ENCODE data around the gene ZNF277. TPM values are rescaled to one million over a fixed set of nuclear protein-coding genes. Genes with fewer than 3 reads are reported as not detected.

ZNF277 gene
- polyA plus RNA-seq, 2 of the 4 experiments (the other 2 are of a cell fraction), result 23.4 to 31.9 TPM

DNA sequence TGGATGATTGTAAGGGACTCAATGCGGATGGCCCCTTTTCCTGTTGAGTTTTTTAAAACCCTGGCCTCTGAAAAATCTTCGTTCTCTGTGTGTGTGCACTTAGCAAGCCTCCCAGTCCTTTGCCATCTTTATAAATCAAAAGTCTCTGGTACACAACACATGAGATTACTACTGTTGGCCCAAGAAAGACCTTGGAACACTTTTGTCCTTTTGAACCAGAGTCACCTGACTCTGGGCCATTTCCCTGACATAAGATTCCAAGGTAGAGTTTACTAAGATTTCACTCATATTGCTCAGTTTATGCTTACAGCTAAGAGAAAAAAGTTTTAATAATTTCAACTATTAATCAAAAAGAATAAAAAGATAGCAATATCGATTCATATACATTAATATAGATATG, 179.0 kb downstream of the ZNF277 start:
- Histone ChIP-seq H3K27ac (no peak overlapping the region), H3K9me3 (no peaks in the 10 kb centered on the region), H3K4me1 (no peaks in the 10 kb centered on the region), H3K4me3 (no peak overlapping the region), H3K4me2 (no peak overlapping the region)
- no peak for TF ChIP-seq ZFP36 (IDR thresholded peaks at IDR 0.05; ENCODE audit: borderline replicate concordance, partially characterized antibody)
- no peak for TF ChIP-seq CEBPB (IDR thresholded peaks at IDR 0.05)
- TF ChIP-seq, protein P1, sequence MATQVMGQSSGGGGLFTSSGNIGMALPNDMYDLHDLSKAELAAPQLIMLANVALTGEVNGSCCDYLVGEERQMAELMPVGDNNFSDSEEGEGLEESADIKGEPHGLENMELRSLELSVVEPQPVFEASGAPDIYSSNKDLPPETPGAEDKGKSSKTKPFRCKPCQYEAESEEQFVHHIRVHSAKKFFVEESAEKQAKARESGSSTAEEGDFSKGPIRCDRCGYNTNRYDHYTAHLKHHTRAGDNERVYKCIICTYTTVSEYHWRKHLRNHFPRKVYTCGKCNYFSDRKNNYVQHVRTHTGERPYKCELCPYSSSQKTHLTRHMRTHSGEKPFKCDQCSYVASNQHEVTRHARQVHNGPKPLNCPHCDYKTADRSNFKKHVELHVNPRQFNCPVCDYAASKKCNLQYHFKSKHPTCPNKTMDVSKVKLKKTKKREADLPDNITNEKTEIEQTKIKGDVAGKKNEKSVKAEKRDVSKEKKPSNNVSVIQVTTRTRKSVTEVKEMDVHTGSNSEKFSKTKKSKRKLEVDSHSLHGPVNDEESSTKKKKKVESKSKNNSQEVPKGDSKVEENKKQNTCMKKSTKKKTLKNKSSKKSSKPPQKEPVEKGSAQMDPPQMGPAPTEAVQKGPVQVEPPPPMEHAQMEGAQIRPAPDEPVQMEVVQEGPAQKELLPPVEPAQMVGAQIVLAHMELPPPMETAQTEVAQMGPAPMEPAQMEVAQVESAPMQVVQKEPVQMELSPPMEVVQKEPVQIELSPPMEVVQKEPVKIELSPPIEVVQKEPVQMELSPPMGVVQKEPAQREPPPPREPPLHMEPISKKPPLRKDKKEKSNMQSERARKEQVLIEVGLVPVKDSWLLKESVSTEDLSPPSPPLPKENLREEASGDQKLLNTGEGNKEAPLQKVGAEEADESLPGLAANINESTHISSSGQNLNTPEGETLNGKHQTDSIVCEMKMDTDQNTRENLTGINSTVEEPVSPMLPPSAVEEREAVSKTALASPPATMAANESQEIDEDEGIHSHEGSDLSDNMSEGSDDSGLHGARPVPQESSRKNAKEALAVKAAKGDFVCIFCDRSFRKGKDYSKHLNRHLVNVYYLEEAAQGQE (IDR thresholded peaks at IDR 0.05), result no peak
- TF ChIP-seq, protein P2, sequence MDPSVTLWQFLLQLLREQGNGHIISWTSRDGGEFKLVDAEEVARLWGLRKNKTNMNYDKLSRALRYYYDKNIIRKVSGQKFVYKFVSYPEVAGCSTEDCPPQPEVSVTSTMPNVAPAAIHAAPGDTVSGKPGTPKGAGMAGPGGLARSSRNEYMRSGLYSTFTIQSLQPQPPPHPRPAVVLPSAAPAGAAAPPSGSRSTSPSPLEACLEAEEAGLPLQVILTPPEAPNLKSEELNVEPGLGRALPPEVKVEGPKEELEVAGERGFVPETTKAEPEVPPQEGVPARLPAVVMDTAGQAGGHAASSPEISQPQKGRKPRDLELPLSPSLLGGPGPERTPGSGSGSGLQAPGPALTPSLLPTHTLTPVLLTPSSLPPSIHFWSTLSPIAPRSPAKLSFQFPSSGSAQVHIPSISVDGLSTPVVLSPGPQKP (IDR thresholded peaks at IDR 0.05; ENCODE audit: low read depth, low read length), result no peak
- TF ChIP-seq, protein P3, sequence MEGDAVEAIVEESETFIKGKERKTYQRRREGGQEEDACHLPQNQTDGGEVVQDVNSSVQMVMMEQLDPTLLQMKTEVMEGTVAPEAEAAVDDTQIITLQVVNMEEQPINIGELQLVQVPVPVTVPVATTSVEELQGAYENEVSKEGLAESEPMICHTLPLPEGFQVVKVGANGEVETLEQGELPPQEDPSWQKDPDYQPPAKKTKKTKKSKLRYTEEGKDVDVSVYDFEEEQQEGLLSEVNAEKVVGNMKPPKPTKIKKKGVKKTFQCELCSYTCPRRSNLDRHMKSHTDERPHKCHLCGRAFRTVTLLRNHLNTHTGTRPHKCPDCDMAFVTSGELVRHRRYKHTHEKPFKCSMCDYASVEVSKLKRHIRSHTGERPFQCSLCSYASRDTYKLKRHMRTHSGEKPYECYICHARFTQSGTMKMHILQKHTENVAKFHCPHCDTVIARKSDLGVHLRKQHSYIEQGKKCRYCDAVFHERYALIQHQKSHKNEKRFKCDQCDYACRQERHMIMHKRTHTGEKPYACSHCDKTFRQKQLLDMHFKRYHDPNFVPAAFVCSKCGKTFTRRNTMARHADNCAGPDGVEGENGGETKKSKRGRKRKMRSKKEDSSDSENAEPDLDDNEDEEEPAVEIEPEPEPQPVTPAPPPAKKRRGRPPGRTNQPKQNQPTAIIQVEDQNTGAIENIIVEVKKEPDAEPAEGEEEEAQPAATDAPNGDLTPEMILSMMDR (IDR thresholded peaks at IDR 0.05), result no peak
- TF ChIP-seq CHD2 (IDR thresholded peaks at IDR 0.05; ENCODE audit: low read length, partially characterized antibody), result no peak
- no peak for TF ChIP-seq GATA3 (IDR thresholded peaks at IDR 0.05; ENCODE audit: borderline replicate concordance)
- no peak for TF ChIP-seq JUN (IDR thresholded peaks at IDR 0.05)
- TF ChIP-seq ZNF302 (CRISPR knock-in tag; IDR thresholded peaks at IDR 0.05), result no peak
- TF ChIP-seq, protein P4, sequence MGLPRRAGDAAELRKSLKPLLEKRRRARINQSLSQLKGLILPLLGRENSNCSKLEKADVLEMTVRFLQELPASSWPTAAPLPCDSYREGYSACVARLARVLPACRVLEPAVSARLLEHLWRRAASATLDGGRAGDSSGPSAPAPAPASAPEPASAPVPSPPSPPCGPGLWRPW (IDR thresholded peaks at IDR 0.05), result no peak
- TF ChIP-seq, protein P5, sequence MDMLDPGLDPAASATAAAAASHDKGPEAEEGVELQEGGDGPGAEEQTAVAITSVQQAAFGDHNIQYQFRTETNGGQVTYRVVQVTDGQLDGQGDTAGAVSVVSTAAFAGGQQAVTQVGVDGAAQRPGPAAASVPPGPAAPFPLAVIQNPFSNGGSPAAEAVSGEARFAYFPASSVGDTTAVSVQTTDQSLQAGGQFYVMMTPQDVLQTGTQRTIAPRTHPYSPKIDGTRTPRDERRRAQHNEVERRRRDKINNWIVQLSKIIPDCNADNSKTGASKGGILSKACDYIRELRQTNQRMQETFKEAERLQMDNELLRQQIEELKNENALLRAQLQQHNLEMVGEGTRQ (IDR thresholded peaks at IDR 0.05), result no peak
- TF ChIP-seq, protein P6, sequence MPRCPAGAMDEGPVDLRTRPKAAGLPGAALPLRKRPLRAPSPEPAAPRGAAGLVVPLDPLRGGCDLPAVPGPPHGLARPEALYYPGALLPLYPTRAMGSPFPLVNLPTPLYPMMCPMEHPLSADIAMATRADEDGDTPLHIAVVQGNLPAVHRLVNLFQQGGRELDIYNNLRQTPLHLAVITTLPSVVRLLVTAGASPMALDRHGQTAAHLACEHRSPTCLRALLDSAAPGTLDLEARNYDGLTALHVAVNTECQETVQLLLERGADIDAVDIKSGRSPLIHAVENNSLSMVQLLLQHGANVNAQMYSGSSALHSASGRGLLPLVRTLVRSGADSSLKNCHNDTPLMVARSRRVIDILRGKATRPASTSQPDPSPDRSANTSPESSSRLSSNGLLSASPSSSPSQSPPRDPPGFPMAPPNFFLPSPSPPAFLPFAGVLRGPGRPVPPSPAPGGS (IDR thresholded peaks at IDR 0.05), result no peak
- no peak for TF ChIP-seq NFE2L2 (conservative IDR thresholded peaks at IDR 0.05; ENCODE audit: low read length)
- no peak for TF ChIP-seq HOXB13 (CRISPR knock-in tag; IDR thresholded peaks at IDR 0.05; ENCODE audit: low read depth)
- TF ChIP-seq HEYL (CRISPR knock-in tag; IDR thresholded peaks at IDR 0.05), result no peak
- WGBS (ENCODE audit: missing lambda C conversion rate), result 72% methylated on average over 3 of the region's 3 CpGs
- no peak for FAIRE-seq
- no peak for ATAC-seq
- ChIA-PET CTCF (interaction anchor here (1.0 to 1.8 kb wide), 2 partner anchors 9 to 530 kb away, joined by 3 to 4 read pairs; no protein-coding TSS in a partner anchor), POLR2A (no interaction called here)
- DNase-seq (ENCODE audit: low read depth in 1 of 2, low spot score in 1 of 2), result no peak

DNA sequence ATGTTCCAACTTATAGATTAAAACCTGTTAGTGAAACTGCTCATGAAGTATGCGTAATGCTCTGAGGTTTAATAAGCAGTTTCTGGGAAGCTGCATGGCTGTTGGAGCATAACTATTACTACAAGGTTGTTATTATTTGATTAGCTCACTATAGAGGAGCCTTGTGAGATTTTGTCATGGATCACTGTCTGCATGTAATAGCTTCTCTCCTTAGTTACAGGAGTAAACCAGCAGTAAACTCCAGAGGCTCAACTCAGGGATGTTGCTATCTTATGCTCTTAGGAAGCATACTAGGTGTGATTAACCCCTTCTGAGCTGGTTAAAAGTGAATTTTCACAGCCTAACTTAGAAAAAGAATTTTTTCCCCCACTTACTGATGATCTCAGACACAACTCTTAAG, 180.1 kb downstream of the ZNF277 start:
- DNase-seq (ENCODE audit: low read depth in 1 of 2, low spot score in 1 of 2), result no peak
- CTCF ChIA-PET, result no interaction called here
- Histone ChIP-seq H3K4me2 (no peak overlapping the region), H3K27ac (no peak overlapping the region), H3K4me1 (no peaks in the 10 kb centered on the region), H3K4me3 (no peak overlapping the region), H3K9me3 (no peaks in the 10 kb centered on the region)
- 95% methylated on average over 1 of the region's 1 CpG for WGBS (ENCODE audit: missing lambda C conversion rate)
- POLR2A ChIA-PET, result no interaction called here
- FAIRE-seq, result no peak
- no peak for ATAC-seq
- TF ChIP-seq FOSL2 (IDR thresholded peaks at IDR 0.05), result no peak
- TF ChIP-seq FOSL2 (CRISPR knock-in tag; IDR thresholded peaks at IDR 0.05), result no peak
- TF ChIP-seq TP53 (CRISPR knock-in tag; IDR thresholded peaks at IDR 0.05), result no peak
- no peak for TF ChIP-seq ZNF302 (CRISPR knock-in tag; IDR thresholded peaks at IDR 0.05)
- no peak for TF ChIP-seq RNF2 (IDR thresholded peaks at IDR 0.05; ENCODE audit: borderline replicate concordance, low read depth)
- no peak for TF ChIP-seq HOXA7 (CRISPR knock-in tag; IDR thresholded peaks at IDR 0.05)
- TF ChIP-seq, protein P6 (IDR thresholded peaks at IDR 0.05), result no peak
- TF ChIP-seq KDM1A (IDR thresholded peaks at IDR 0.05; ENCODE audit: low read depth), result no peak
- TF ChIP-seq FOSB (CRISPR knock-in tag; IDR thresholded peaks at IDR 0.05), result no peak
- TF ChIP-seq, protein P3 (IDR thresholded peaks at IDR 0.05), result no peak
- no peak for TF ChIP-seq CEBPB (IDR thresholded peaks at IDR 0.05)
- TF ChIP-seq, protein P5 (IDR thresholded peaks at IDR 0.05), result no peak
